K562 (cell line): ENCODE measurements around the gene FANCD2OS. TPM values are rescaled to one million over a fixed set of nuclear protein-coding genes. Genes with fewer than 3 reads are reported as not detected.

Experiments used
- ATAC-seq: fragments of 200-7000 bp; cut with Tn5 transposase; 3 replicates; pipeline ENCODE4 v1.9.1; 2020; ENCODE audit warnings: moderate library complexity
- Bru-seq: library from RNA; stranded (reverse); fragments of 400-500 nt; gene quantifications from one replicate; lab custom pipeline; 2021; lab: Mats Ljungman, UMichigan
- BruChase-seq, 2 experiments: library from RNA; stranded (reverse); fragments of 400-500 nt; gene quantifications; one replicate each; lab custom pipeline; 2021; lab: Mats Ljungman, UMichigan
- BruUV-seq: library from RNA; stranded (reverse); fragments of 400-500 nt; replicated peaks from 2 replicates; lab custom pipeline; 2021; lab: Mats Ljungman, UMichigan
- CTCF ChIA-PET: fragments of 300-600 bp; formaldehyde crosslinking; extraction: SDS; loops from one replicate; lab custom pipeline; 2021; ENCODE audit warnings: low intra/inter-chr PET ratio; lab: Yijun Ruan, JAX
- POLR2A ChIA-PET: fragments of 300-600, 350-650 bp; sonication (Branson Sonifier 250); formaldehyde crosslinking; extraction: SDS; loops from one replicate; lab custom pipeline; 2021; ENCODE audit warnings: antibody characterized with exemption, inconsistent platforms; lab: Yijun Ruan, JAX
- DNase-seq, 4 experiments: peaks; one replicate each; pipeline versions ENCODE4 v3.0.0 to v3.0.0-alpha.2; 2011 to 2018; ENCODE audit warnings: low spot score in 3 of 4, mixed read lengths in 3 of 4; ENCODE audit errors: extremely low read depth in 1 of 4
- FAIRE-seq: peaks from 2 replicates; lab custom pipeline; 2011; peaks lifted over from hg19 to GRCh38; lab: Jason Lieb, UNC
- H2AFZ ChIP-seq: 2 replicates; pipeline ENCODE4 v1.6.0; 2011; ENCODE audit warnings: low read depth, low read length, control low read depth, inconsistent platforms
- H3K27ac ChIP-seq: fragments of 200-600 bp; 3 replicates; pipeline ENCODE4 v1.8.0; 2011; ENCODE audit warnings: low read depth, mild to moderate bottlenecking, control low read depth, inconsistent platforms, low read length, moderate library complexity, mixed read lengths; ENCODE audit errors: extremely low read depth
- H3K27me3 ChIP-seq, 2 experiments: fragments of 300-600 bp in 1 of 2; 2 replicates in 1 of 2; 3 replicates in 1 of 2; pipeline versions ENCODE4 v1.6.0 to v1.8.0; 2011; ENCODE audit warnings: inconsistent platforms in 2 of 2, low read length in 2 of 2, mild to moderate bottlenecking in 1 of 2, mixed read lengths in 1 of 2, moderate library complexity in 1 of 2; ENCODE audit not compliant: control insufficient read depth in 2 of 2, insufficient read depth in 2 of 2
- H3K36me3 ChIP-seq: fragments of 300-600 bp; 3 replicates; pipeline ENCODE4 v1.8.0; 2011; ENCODE audit warnings: mild to moderate bottlenecking, low read length, inconsistent platforms; ENCODE audit not compliant: control insufficient read depth, insufficient read depth
- H3K4me1 ChIP-seq, 2 experiments: fragments of 200-600 bp in 1 of 2; replicated peaks in 1 of 2; 2 replicates in 1 of 2; 3 replicates in 1 of 2; pipeline versions ENCODE4 v1.5.1 to v1.8.0; 2011; ENCODE audit warnings: inconsistent platforms in 2 of 2, low read length in 2 of 2, mild to moderate bottlenecking in 1 of 2, mixed read lengths in 1 of 2, moderate library complexity in 1 of 2; ENCODE audit not compliant: control insufficient read depth in 2 of 2, insufficient read depth in 2 of 2
- H3K4me2 ChIP-seq: 2 replicates; pipeline ENCODE4 v1.6.1; 2011; ENCODE audit warnings: low read length, control low read depth, inconsistent platforms, mixed read lengths; ENCODE audit not compliant: insufficient read depth
- H3K4me3 ChIP-seq: fragments of 200-600 bp; sonication (generic), shearing (Covaris generic); 2 replicates; pipeline ENCODE4 v1.5.1; 2016; ENCODE audit warnings: control low read depth, inconsistent platforms
- H3K79me2 ChIP-seq: fragments of 200-600 bp; 3 replicates; pipeline ENCODE4 v1.8.0; 2011; ENCODE audit warnings: low read length, inconsistent platforms; ENCODE audit not compliant: control insufficient read depth, insufficient read depth
- H3K9ac ChIP-seq, 2 experiments: 2 replicates each; pipeline versions ENCODE4 v1.6.0 to v1.6.1; 2011; ENCODE audit warnings: low read depth in 2 of 2, low read length in 2 of 2, control low read depth in 1 of 2, inconsistent platforms in 1 of 2, mild to moderate bottlenecking in 1 of 2, mixed read lengths in 1 of 2; ENCODE audit not compliant: insufficient read depth in 1 of 2
- H3K9me1 ChIP-seq: one replicate; pipeline ENCODE4 v1.6.0; 2011; ENCODE audit warnings: inconsistent platforms, mild to moderate bottlenecking, low read length, moderate library complexity; ENCODE audit not compliant: control insufficient read depth, insufficient read depth
- H3K9me3 ChIP-seq: replicated peaks from 2 replicates; pipeline ENCODE4 v1.5.1; 2011; ENCODE audit warnings: low read depth, low read length, inconsistent platforms; ENCODE audit not compliant: control insufficient read depth, insufficient read depth
- H4K20me1 ChIP-seq: replicated peaks from 2 replicates; pipeline ENCODE4 v1.6.1; 2011; ENCODE audit warnings: low read length, inconsistent platforms, mixed read lengths; ENCODE audit not compliant: control insufficient read depth, insufficient read depth
- FIP1L1 ChIP-seq: fragments of 200-400 bp; formaldehyde crosslinking; IDR thresholded peaks from 2 replicates; pipeline ENCODE4 v1.6.1; 2018; ENCODE audit warnings: mild to moderate bottlenecking, low read depth, low read length; ENCODE audit not compliant: poor library complexity, severe bottlenecking
- NFIX ChIP-seq: fragments of 250-450 bp; sonication (Bioruptor Pico); IDR thresholded peaks from 2 replicates; pipeline ENCODE4 v1.4.0; 2020; ENCODE audit warnings: low read depth, mild to moderate bottlenecking, moderate library complexity
- RAD21 ChIP-seq, 2 experiments: fragments of 250-450 bp in 1 of 2; fragments of 450-650 bp in 1 of 2; sonication (Bioruptor Pico) in 1 of 2; formaldehyde crosslinking in 1 of 2; IDR thresholded peaks in 1 of 2; conservative IDR thresholded peaks in 1 of 2; 2 replicates each; pipeline versions ENCODE4 v1.4.0 to v1.8.0; 2020 to 2022; ENCODE audit warnings: mild to moderate bottlenecking in 2 of 2, moderate library complexity in 1 of 2
- SMC3 ChIP-seq: conservative IDR thresholded peaks from 2 replicates; pipeline ENCODE4 v1.6.1; 2011; ENCODE audit warnings: low read depth, low read length, improper control_type of control experiment; ENCODE audit not compliant: insufficient read depth
- THRAP3 ChIP-seq: fragments of 450-650 bp; IDR thresholded peaks from 2 replicates; pipeline ENCODE4 v1.6.1; 2016; ENCODE audit warnings: mild to moderate bottlenecking, inconsistent platforms, borderline replicate concordance
- ZBTB17 ChIP-seq: fragments of 450-650 bp; formaldehyde crosslinking; IDR thresholded peaks from 2 replicates; pipeline ENCODE4 v1.4.0; 2020; ENCODE audit warnings: mild to moderate bottlenecking
- ZKSCAN3 ChIP-seq: fragments of 250-450 bp; sonication (Bioruptor Pico); IDR thresholded peaks from 2 replicates; pipeline ENCODE4 v1.4.0; 2020
- ZNF146 ChIP-seq: IDR thresholded peaks from one replicate; pipeline ENCODE4 v1.6.1; 2018; ENCODE audit warnings: missing compliant biosample characterization; ENCODE audit not compliant: unreplicated experiment
- ZNF408 ChIP-seq: fragments of 250-450 bp; sonication (Bioruptor Pico); IDR thresholded peaks from 2 replicates; pipeline ENCODE4 v1.4.0; 2020; ENCODE audit warnings: low read depth, mild to moderate bottlenecking, moderate library complexity
- ZNF644 ChIP-seq: fragments of 200-800 bp; sonication (Bioruptor generic); IDR thresholded peaks from 2 replicates; pipeline ENCODE4 v1.6.1; 2016; ENCODE audit warnings: low read depth, missing genetic modification characterization, missing compliant biosample characterization
- ZNF707 ChIP-seq: fragments of 250-450 bp; sonication (Bioruptor Pico); conservative IDR thresholded peaks from 2 replicates; pipeline ENCODE4 v1.8.0; 2022; ENCODE audit warnings: inconsistent platforms, mild to moderate bottlenecking, moderate library complexity
- ZSCAN29 ChIP-seq: fragments of 450-650 bp; IDR thresholded peaks from 2 replicates; pipeline ENCODE4 v1.6.1; 2017
- WGBS: fragments of 100-300 bp; shearing (Covaris generic); methylation state at CpG from one replicate; pipeline ENCODE4 v1.1.6; 2016; ENCODE audit warnings: low coverage, mixed read lengths; ENCODE audit not compliant: insufficient coverage; ENCODE audit errors: missing lambda C conversion rate; 5-methylcytosine and 5-hydroxymethylcytosine counted together
- in situ Hi-C: fragments of 300-500 bp; cut with MboI; formaldehyde crosslinking; loops from 4 replicates; pipeline ENCODE4 v1.15.0; 2018; ENCODE audit warnings: inconsistent platforms, mixed read lengths
- intact Hi-C: fragments of 100-400 bp; cut with micrococcal nuclease; formaldehyde crosslinking; loops from 2 replicates; pipeline ENCODE4 v1.14.2; 2022
- long read RNA-seq, 3 experiments: library from polyadenylated mRNA in 2 of 3; library from RNA in 1 of 3; unstranded in 2 of 3; stranded (forward) in 1 of 3; transcript quantifications; one replicate each; pipeline ENCODE4 v2.0.0, GENCODE V29; 2019 to 2022
- polyA minus RNA-seq, 3 experiments: library from RNA; depleted of rRNA, polyadenylated mRNA; stranded (reverse); fragments of >200 nt; gene quantifications; 2 replicates each; pipeline ENCODE4 v1.2.3, GENCODE V29; 2011
- polyA plus RNA-seq, 8 experiments: library from polyadenylated mRNA; depleted of rRNA in 4 of 8; stranded (reverse) in 5 of 8; unstranded in 3 of 8; fragments of >200 nt; fragmentation: Nextera tagmentation in 2 of 8; fragmentation: Illumina TruSeq in 1 of 8; extraction: Ambion mirVana in 2 of 8; extraction: Trizol in 1 of 8; gene quantifications; 2 replicates each; pipeline versions ENCODE4 v1.2.1 to v1.2.3, GENCODE V29; 2011 to 2014; ENCODE audit warnings: inconsistent platforms in 1 of 8, missing spikeins in 1 of 8
- total RNA-seq, 7 experiments: library from RNA; depleted of rRNA in 6 of 7; stranded (reverse); fragments of >200 nt in 6 of 7; fragmentation: Illumina TruSeq in 2 of 7; extraction: Trizol in 2 of 7; gene quantifications; 2 replicates each; pipeline versions ENCODE4 v1.2.1 to v1.2.3, GENCODE V29; 2011 to 2021; ENCODE audit warnings: low replicate concordance in 1 of 7
- TF ChIP-seq, protein P1 (sequence below), 2 experiments: fragments of 450-650 bp; IDR thresholded peaks; 2 replicates each; pipeline ENCODE4 v1.6.1; 2018; ENCODE audit warnings: mild to moderate bottlenecking in 2 of 2, low read depth in 1 of 2; ENCODE audit not compliant: partially characterized antibody in 2 of 2
- TF ChIP-seq, protein P2 (sequence below): fragments of 250-450 bp; sonication (Bioruptor Pico); IDR thresholded peaks from 2 replicates; pipeline ENCODE4 v1.8.0; 2022; ENCODE audit warnings: moderate library complexity, mild to moderate bottlenecking, inconsistent platforms

FANCD2OS gene, protein sequence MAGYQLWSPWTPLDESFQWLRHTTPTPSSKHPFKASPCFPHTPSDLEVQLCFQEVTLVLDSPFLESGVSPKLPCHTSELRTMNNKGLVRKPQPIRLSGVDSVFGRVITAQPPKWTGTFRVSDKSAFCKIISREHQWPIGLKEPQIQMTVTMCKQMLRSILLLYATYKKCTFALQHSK
- not detected in 2 replicates for total RNA-seq (2011; cell fraction: chromatin; rRNA removed; ENCODE audit: low replicate concordance)
- total RNA-seq (2011; cell fraction: nucleolus; rRNA removed) = not detected in 2 replicates
- not detected in 2 replicates for total RNA-seq (2011; cell fraction: nucleoplasm; rRNA removed)
- total RNA-seq (2014; rRNA removed) (not detected in 2 replicates), total RNA-seq (2014; rRNA removed; fragmentation: Illumina TruSeq; extraction: Trizol) (not detected in 2 replicates), total RNA-seq (2015; rRNA removed; fragmentation: Illumina TruSeq; extraction: Trizol) (not detected in 2 replicates), total RNA-seq (2021) (not detected in 2 replicates), polyA plus RNA-seq (2011; rRNA removed) (not detected in 2 replicates), polyA plus RNA-seq (2014; fragmentation: Illumina TruSeq; extraction: Trizol) (not detected in 2 replicates), polyA plus RNA-seq (2014; fragmentation: Nextera tagmentation; extraction: Ambion mirVana) (not detected), polyA plus RNA-seq (2014; rRNA removed) (not detected in 2 replicates), polyA minus RNA-seq (2011; rRNA and poly(A)+ RNA removed) (not detected in 2 replicates), Bru-seq, nascent RNA (not detected), BruChase-seq, experiment 1, labeled RNA remaining after a 2-hour chase (not detected), BruChase-seq, experiment 2, labeled RNA remaining after a 6-hour chase (not detected)
- not detected in 2 replicates for polyA plus RNA-seq (2011; cell fraction: cytosol; rRNA removed)
- polyA plus RNA-seq (2011; cell fraction: nucleus; rRNA removed) = not detected in 2 replicates
- not detected in 2 replicates for polyA plus RNA-seq (2012)
- polyA minus RNA-seq (2011; cell fraction: cytosol; rRNA and poly(A)+ RNA removed) = not detected in 2 replicates
- polyA minus RNA-seq (2011; cell fraction: nucleus; rRNA and poly(A)+ RNA removed) = not detected in 2 replicates
- long read RNA-seq, experiment 1, partial matches to known transcripts = 0 of 14 reads
- long read RNA-seq, experiment 1, other reads (novel, unspliced or antisense) = 14 of 14 reads
- long read RNA-seq, experiment 2 = 0 reads
- long read RNA-seq, experiment 3, partial matches to known transcripts = 0 of 5 reads
- long read RNA-seq, experiment 3, other reads (novel, unspliced or antisense) = 5 of 5 reads

- CTCF ChIA-PET = no interaction called here
- in situ Hi-C loops = no loop called here
- intact Hi-C loops = no loop called here
- no peak for TF ChIP-seq ZBTB17 (CRISPR knock-in tag)
- no peak for TF ChIP-seq THRAP3
- TF ChIP-seq SMC3 = no peak
- TF ChIP-seq FIP1L1 = no peak
- no peak for TF ChIP-seq ZNF644 (tag)
- no peak for TF ChIP-seq RAD21 (CRISPR knock-in tag; conservative IDR thresholded peaks at IDR 0.05 in 1 of 2, IDR thresholded peaks at IDR 0.05 in 1 of 2)
- TF ChIP-seq ZNF146 (CRISPR knock-in tag) = no peak
- TF ChIP-seq, protein P1, sequence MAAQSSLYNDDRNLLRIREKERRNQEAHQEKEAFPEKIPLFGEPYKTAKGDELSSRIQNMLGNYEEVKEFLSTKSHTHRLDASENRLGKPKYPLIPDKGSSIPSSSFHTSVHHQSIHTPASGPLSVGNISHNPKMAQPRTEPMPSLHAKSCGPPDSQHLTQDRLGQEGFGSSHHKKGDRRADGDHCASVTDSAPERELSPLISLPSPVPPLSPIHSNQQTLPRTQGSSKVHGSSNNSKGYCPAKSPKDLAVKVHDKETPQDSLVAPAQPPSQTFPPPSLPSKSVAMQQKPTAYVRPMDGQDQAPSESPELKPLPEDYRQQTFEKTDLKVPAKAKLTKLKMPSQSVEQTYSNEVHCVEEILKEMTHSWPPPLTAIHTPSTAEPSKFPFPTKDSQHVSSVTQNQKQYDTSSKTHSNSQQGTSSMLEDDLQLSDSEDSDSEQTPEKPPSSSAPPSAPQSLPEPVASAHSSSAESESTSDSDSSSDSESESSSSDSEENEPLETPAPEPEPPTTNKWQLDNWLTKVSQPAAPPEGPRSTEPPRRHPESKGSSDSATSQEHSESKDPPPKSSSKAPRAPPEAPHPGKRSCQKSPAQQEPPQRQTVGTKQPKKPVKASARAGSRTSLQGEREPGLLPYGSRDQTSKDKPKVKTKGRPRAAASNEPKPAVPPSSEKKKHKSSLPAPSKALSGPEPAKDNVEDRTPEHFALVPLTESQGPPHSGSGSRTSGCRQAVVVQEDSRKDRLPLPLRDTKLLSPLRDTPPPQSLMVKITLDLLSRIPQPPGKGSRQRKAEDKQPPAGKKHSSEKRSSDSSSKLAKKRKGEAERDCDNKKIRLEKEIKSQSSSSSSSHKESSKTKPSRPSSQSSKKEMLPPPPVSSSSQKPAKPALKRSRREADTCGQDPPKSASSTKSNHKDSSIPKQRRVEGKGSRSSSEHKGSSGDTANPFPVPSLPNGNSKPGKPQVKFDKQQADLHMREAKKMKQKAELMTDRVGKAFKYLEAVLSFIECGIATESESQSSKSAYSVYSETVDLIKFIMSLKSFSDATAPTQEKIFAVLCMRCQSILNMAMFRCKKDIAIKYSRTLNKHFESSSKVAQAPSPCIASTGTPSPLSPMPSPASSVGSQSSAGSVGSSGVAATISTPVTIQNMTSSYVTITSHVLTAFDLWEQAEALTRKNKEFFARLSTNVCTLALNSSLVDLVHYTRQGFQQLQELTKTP (IDR thresholded peaks at IDR 0.05; ENCODE audit: low read depth in 1 of 2, partially characterized antibody in 2 of 2) = no peak
- no peak for TF ChIP-seq ZNF707
- TF ChIP-seq ZNF408 (CRISPR knock-in tag) = no peak
- no peak for TF ChIP-seq ZKSCAN3 (CRISPR knock-in tag)
- TF ChIP-seq ZSCAN29 = no peak
- no peak for TF ChIP-seq NFIX (CRISPR knock-in tag)
- TF ChIP-seq, protein P2, sequence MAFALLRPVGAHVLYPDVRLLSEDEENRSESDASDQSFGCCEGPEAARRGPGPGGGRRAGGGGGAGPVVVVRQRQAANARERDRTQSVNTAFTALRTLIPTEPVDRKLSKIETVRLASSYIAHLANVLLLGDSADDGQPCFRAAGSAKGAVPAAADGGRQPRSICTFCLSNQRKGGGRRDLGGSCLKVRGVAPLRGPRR (CRISPR knock-in tag) = no peak
Observed at GRCh38 chr3:10108091-10108490, at the start of gene FANCD2OS. Gene FANCD2OS, minus strand, starts transcription at chr3:10108255. Its CDS starts 3,481 bp downstream, at chr3:10104774.

More at GRCh38 chr3:10108091-10108490, at the start of gene FANCD2OS:
- Histone ChIP-seq H3K9ac (no peak within 1 kb of the TSS), H3K9me3 (no peaks in the 10 kb centered on the region), H3K79me2 (no peaks in the 10 kb centered on the region), H3K4me2 (no peak within 1 kb of the TSS), H2AFZ (no peak within 1 kb of the TSS), H3K36me3 (peaks cover 6% of the 10 kb centered on the region; the same call in 1 of the 3 replicates), H3K4me3 (no peak within 1 kb of the TSS), H3K9me1 (no peaks in the 10 kb centered on the region), H3K4me1 (peaks cover 0 to 5% of the 10 kb centered on the region in 2 experiments; a peak in 3 of 5 replicates), H3K27me3 (no peaks in the 10 kb centered on the region), H3K27ac (no peak within 1 kb of the TSS), H4K20me1 (no peaks in the 10 kb centered on the region)
- FAIRE-seq (no peak), ATAC-seq (no peak), DNase-seq (no peak)
- POLR2A ChIA-PET = interaction anchor here (1.6 kb wide), 1 partner anchor 8 kb away, joined by 8 read pairs; no protein-coding TSS in a partner anchor
- 96% methylated on average over 20 of the region's 28 CpGs for WGBS
- no TSS peak for BruUV-seq
